ENCODE results near the gene BTN3A1. TPM values are rescaled to one million over a fixed set of nuclear protein-coding genes. Genes with fewer than 3 reads are reported as not detected.

Gene BTN3A1
- total RNA-seq, 4 donors from 2014 or later, result 12.3 to 29.3 (median 16.6) TPM

DNA sequence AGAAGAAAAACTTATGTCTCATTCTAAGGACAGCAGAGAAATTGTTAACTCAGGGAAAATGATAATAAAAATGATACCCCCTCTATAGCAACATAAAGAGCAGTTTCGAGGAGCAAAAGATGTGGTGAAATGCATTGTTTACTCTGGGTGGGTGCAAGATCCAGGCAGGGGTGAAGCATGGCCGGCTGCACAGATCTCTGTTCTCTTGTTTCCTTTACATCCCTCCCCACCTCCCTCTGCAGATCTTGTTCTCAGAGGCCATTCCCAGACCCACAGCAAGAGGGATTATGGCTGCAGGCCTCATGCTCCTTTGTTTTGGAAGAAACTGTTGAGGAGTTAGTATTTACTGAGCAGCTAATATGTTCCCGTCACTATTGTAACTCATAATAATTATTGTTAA, 1.8 kb downstream of the BTN3A1 start:
- Histone ChIP-seq H3K27me3 (no peaks in the 10 kb centered on the region), H3K4me3 (peak overlapping the region in 1 of 4 donors; percentile 4), H3K9me3 (no peaks in the 10 kb centered on the region), H3K27ac (no peak overlapping the region), H3K36me3 (peaks cover 0 to 34% (median 0%) of the 10 kb centered on the region in 3 donors), H3K4me1 (peaks cover 0 to 40% (median 15%) of the 10 kb centered on the region in 4 donors)
- TF ChIP-seq EP300 (IDR thresholded peaks at IDR 0.05), result no peak
- 67 to 72% methylated on average over 3 of the region's 3 CpGs for WGBS, 2 donors
- DNase-seq (ENCODE audit: low spot score in 2 of 2), result no peak

DNA sequence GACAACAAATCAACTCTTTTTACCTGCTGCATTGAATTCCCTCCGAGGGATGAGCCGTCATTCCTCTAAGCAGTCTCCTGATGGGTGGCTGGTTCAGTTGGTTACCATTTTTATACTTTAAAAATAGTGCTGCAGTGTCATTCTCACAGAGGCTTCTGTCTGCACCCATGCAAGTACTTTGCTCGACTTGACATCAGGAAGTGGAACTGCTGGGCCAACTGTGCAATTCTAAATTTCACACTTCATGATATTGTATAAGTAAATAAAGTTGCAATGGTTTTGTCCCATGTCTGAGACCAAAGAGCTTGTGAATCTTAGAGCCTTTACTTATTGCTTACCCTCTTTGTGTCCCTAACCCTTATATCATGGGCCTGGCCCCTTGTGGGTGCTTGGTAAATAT, 2.5 kb downstream of the BTN3A1 start:
- Histone ChIP-seq H3K36me3 (peaks cover 0 to 37% (median 0%) of the 10 kb centered on the region in 3 donors), H3K9me3 (no peaks in the 10 kb centered on the region), H3K27me3 (no peaks in the 10 kb centered on the region), H3K4me3 (no peak overlapping the region), H3K4me1 (peaks cover 0 to 40% (median 15%) of the 10 kb centered on the region in 4 donors), H3K27ac (no peak overlapping the region)
- TF ChIP-seq POLR2A (IDR thresholded peaks at IDR 0.05), result no peak
- no peak for TF ChIP-seq EP300 (IDR thresholded peaks at IDR 0.05)
- TF ChIP-seq, protein P1, sequence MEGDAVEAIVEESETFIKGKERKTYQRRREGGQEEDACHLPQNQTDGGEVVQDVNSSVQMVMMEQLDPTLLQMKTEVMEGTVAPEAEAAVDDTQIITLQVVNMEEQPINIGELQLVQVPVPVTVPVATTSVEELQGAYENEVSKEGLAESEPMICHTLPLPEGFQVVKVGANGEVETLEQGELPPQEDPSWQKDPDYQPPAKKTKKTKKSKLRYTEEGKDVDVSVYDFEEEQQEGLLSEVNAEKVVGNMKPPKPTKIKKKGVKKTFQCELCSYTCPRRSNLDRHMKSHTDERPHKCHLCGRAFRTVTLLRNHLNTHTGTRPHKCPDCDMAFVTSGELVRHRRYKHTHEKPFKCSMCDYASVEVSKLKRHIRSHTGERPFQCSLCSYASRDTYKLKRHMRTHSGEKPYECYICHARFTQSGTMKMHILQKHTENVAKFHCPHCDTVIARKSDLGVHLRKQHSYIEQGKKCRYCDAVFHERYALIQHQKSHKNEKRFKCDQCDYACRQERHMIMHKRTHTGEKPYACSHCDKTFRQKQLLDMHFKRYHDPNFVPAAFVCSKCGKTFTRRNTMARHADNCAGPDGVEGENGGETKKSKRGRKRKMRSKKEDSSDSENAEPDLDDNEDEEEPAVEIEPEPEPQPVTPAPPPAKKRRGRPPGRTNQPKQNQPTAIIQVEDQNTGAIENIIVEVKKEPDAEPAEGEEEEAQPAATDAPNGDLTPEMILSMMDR (IDR thresholded peaks at IDR 0.05), result no peak
- DNase-seq (ENCODE audit: low spot score in 2 of 2), result no peak
- WGBS, 2 donors, result 87 to 90% methylated on average over 3 of the region's 3 CpGs

DNA sequence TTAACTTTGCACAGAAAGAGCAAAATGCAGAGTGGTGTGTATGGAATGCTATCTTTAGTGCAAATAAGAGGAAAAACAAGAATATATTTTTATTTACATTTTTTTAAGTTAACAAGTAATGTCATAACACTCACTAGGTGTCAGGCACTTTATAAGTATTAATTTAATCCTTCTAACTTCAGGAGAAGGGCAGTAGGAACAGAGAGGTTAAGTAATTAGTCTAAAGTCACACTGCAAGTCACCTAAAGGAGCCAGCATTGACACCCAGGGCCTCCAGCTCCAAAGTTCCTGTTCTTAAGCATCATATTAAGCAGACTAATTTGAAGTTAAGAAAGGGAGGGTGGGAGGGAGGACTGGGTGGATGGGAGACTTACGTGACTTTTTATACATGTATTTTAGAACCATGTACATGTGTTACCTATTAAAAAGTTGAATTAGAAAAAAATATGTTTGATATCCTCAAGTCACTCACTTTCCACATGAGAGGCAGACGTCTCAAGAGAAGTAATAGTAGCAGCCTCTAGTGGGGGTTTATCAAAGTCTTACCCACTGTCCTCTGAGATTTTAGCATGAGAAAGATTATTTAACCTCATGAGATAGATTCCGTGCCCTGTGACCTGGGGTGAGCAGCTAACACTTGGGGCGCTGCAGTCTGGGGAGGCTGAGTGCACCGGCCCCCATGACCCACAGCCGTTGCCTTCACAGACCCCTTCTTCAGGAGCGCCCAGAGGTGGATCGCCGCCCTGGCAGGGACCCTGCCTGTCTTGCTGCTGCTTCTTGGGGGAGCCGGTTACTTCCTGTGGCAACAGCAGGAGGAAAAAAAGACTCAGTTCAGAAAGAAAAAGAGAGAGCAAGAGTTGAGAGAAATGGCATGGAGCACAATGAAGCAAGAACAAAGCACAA, 7.0 kb downstream of the BTN3A1 start:
- no peak overlapping the region for H3K27ac ChIP-seq
- no peaks in the 10 kb centered on the region for H3K27me3 ChIP-seq
- TF ChIP-seq, protein P1 (IDR thresholded peaks at IDR 0.05), result no peak
- no peak for TF ChIP-seq EP300 (IDR thresholded peaks at IDR 0.05)
- H3K36me3 ChIP-seq, result peaks cover 0 to 78% (median 8%) of the 10 kb centered on the region in 3 donors
- 72 to 79% methylated on average over 10 of the region's 10 CpGs for WGBS, 2 donors
- H3K4me3 ChIP-seq, result no peak overlapping the region
- no peaks in the 10 kb centered on the region for H3K9me3 ChIP-seq
- H3K4me1 ChIP-seq, result peaks cover 0 to 16% (median 4%) of the 10 kb centered on the region in 4 donors
- no peak for DNase-seq (ENCODE audit: low spot score in 2 of 2)

DNA sequence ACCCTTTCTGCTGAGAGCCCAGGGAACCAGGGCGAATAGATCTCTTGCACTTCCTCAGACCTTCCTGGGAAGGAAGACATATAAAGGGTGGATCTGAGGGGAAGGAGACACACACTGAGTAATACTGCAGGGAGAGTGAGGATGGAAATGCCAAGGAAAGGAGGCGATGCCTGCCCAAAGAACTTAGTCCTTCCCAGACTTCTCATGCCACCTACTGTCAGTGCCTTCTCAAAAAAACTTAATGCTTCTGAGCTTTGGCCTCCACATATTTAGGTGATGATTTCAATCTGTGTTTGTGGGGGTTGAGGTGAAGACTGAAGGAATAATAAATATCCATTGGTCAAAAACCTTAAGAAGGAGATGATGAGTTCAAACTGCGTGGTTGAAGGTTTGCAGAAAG, 9.7 kb downstream of the BTN3A1 start:
- no peaks in the 10 kb centered on the region for H3K9me3 ChIP-seq
- peaks cover 0 to 5% (median 0%) of the 10 kb centered on the region in 4 donors for H3K4me1 ChIP-seq
- TF ChIP-seq EP300 (IDR thresholded peaks at IDR 0.05), result no peak
- TF ChIP-seq POLR2A (IDR thresholded peaks at IDR 0.05), result no peak
- TF ChIP-seq, protein P1 (IDR thresholded peaks at IDR 0.05), result no peak
- H3K36me3 ChIP-seq, result peaks cover 0 to 65% (median 8%) of the 10 kb centered on the region in 3 donors
- 84 to 87% methylated on average over 3 of the region's 3 CpGs for WGBS, 2 donors
- H3K27me3 ChIP-seq, result no peaks in the 10 kb centered on the region
- no peak overlapping the region for H3K27ac ChIP-seq
- DNase-seq (ENCODE audit: low spot score in 2 of 2), result no peak
- H3K4me3 ChIP-seq, result no peak overlapping the region

DNA sequence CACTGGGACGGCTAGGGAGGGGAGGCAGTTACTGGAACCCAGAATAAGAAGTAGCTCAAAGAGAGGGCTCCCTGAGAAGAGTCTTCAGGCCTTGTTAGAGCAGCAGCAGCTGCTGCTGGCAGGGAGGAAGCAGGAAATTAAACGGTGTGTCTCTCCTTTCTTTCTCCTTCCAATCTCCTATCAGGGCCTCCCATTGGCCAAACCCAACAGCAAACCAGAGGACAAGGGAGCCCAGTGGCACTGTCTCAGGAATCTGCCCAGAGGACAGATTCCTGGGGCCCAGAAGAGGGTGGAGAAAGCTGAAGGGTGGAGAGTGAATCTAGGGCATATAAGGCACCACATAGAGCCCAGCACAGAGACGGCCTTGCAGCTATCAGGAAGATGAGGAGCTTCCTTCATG, 10.2 kb downstream of the BTN3A1 start:
- Histone ChIP-seq H3K4me1 (peaks cover 0 to 1% (median 0%) of the 10 kb centered on the region in 4 donors), H3K4me3 (no peak overlapping the region), H3K36me3 (peaks cover 0 to 60% (median 8%) of the 10 kb centered on the region in 3 donors), H3K9me3 (no peaks in the 10 kb centered on the region), H3K27me3 (no peaks in the 10 kb centered on the region), H3K27ac (no peak overlapping the region)
- TF ChIP-seq POLR2A (IDR thresholded peaks at IDR 0.05), result no peak
- no peak for TF ChIP-seq EP300 (IDR thresholded peaks at IDR 0.05)
- TF ChIP-seq, protein P1 (IDR thresholded peaks at IDR 0.05), result no peak
- 54 to 57% methylated on average over 3 of the region's 3 CpGs for WGBS, 2 donors
- no peak for DNase-seq (ENCODE audit: low spot score in 2 of 2)

All from tibial nerve (tissue), 4 donors.